ENCODE measurements around the gene LRP1B.

GRCh38 chr2:141522048-141522447 lies 608.8 kb downstream of the LRP1B start:
- TF ChIP-seq GATA3 (IDR thresholded peaks at IDR 0.05; ENCODE audit: low read depth, low read length), result no peak
- TF ChIP-seq GATA2 (IDR thresholded peaks at IDR 0.05; ENCODE audit: low read depth, low read length), result no peak
